Measurements from ENCODE around the gene SCAMP4. TPM values are rescaled to one million over a fixed set of nuclear protein-coding genes. Genes with fewer than 3 reads are reported as not detected.

SCAMP4 gene
- total RNA-seq, 3 donors from 2014 or later = 57.2 to 61.3 (median 59.8) TPM

GRCh38 chr19:1862068-1862423 is 43.2 kb upstream of the SCAMP4 start:
- peak overlapping the region; percentile 39 for H3K4me3 ChIP-seq
- TF ChIP-seq CTCF (IDR thresholded peaks at IDR 0.05) = no peak
- no peaks in the 10 kb centered on the region for H3K36me3 ChIP-seq (ENCODE audit: low read depth)
- DNase-seq (peak in 1 of 3 donors; percentile 75), ATAC-seq (no peak)
- no peaks in the 10 kb centered on the region for H3K9me3 ChIP-seq
- intact Hi-C loops (cut with DNase I, micrococcal nuclease) = no loop called here
- H3K4me1 ChIP-seq (ENCODE audit: low read depth) = peaks cover 46% of the 10 kb centered on the region

DNA sequence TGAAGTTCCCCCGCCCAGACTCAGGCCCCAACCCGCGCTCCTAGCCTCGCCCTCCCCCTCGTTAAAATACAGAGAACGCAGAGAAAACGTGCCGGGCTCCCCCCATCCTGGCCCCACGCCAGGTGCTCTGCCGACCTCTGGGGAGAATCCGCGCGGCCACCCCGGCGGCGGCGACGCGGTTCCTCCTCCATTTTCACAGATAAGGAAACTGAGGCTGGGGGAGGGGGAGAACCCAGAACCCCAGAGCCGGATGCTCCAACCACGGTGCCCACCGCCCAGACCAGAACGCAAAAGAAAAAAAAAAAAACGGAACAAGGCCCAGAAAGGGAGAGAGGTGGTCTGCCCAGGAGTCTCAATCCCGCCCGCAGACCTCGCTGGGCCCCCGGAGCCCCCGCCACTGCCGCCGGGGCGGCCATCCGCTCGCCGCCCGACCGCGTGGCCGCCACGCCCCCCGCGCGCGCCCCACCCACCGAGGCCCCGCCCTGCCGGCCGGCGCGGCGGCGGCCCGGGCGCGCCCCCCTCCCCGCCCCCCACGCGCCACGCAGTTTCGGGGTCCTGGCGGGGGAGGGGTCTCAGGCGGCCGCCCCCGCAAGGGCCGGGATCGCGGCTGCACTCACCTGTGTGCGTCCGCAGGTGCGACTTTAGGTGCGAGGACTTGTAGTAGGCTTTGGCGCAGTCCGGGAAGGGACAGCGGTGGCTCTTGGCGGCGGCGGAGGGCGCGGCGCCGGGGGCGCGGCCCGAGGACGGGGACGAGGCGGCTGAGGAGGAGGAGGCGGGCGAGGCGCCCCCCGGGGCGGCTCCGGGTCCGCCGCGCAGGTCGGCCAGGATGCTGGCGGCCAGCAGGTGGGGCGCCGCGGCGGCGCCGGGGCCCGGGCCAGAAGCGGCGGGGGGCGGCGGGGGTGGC is 42.5 kb upstream of the SCAMP4 start:
- intact Hi-C loops (cut with DNase I, micrococcal nuclease) = no loop called here

DNA sequence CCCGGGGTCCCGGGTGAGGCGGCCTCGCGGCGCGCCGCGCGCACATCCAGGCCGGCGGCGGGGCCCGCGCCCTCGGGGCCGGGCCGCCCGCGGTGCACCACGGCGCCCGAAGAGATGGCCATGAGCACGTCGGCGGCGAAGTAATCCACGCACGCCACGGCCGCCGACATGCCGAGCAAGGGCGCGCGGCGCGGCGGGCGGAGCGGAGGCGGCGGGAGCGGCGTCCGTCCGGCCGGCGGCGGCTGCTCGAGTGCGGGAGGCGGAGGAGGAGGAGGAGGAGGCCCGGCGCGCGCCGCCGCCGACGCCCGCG is 41.9 kb upstream of the SCAMP4 start, which contains the start of gene KLF16:
KLF16 (minus strand) TSS at position 252 of the 310 bp plus-strand sequence; CDS start at position 170, 82 bp downstream.
- H3K36me3 ChIP-seq (ENCODE audit: low read depth) = no peaks in the 10 kb centered on the region
- peaks cover 39% of the 10 kb centered on the region for H3K4me1 ChIP-seq (ENCODE audit: low read depth)
- no peak for TF ChIP-seq CTCF (IDR thresholded peaks at IDR 0.05)
- ATAC-seq (no peak), DNase-seq (no peak)
- H3K9me3 ChIP-seq = no peaks in the 10 kb centered on the region
- H3K4me3 ChIP-seq = peak within 1 kb of the TSS; percentile 39
- intact Hi-C loops (cut with DNase I, micrococcal nuclease) = no loop called here

More for the DNA sequence above, 42.5 kb upstream of the SCAMP4 start:
- H3K4me1 ChIP-seq (ENCODE audit: low read depth) = peaks cover 45% of the 10 kb centered on the region
- no peak for TF ChIP-seq CTCF (IDR thresholded peaks at IDR 0.05)
- H3K4me3 ChIP-seq = peak overlapping the region; percentile 39
- no peaks in the 10 kb centered on the region for H3K9me3 ChIP-seq
- H3K36me3 ChIP-seq (ENCODE audit: low read depth) = no peaks in the 10 kb centered on the region
- peak; percentile 71 to 81 (median 76) for DNase-seq
- ATAC-seq = peak; percentile 4

- intact Hi-C loops (cut with DNase I, micrococcal nuclease) = no loop called here
- no peak for TF ChIP-seq CTCF (IDR thresholded peaks at IDR 0.05)
- peak; percentile 93 to 95 (median 94) for DNase-seq
- H3K9me3 ChIP-seq = no peaks in the 10 kb centered on the region
- ATAC-seq = peak; percentile 80
- peaks cover 33% of the 10 kb centered on the region for H3K4me1 ChIP-seq (ENCODE audit: low read depth)
- H3K4me3 ChIP-seq = peak overlapping the region; percentile 30
- H3K36me3 ChIP-seq (ENCODE audit: low read depth) = no peaks in the 10 kb centered on the region
Observed at GRCh38 chr19:1863638-1864479, 41.3 kb upstream of the SCAMP4 start.

- intact Hi-C loops (cut with DNase I, micrococcal nuclease) = no loop called here
- H3K4me1 ChIP-seq (ENCODE audit: low read depth) = peaks cover 25% of the 10 kb centered on the region
- peak; percentile 79 to 86 (median 85) for DNase-seq
- H3K36me3 ChIP-seq (ENCODE audit: low read depth) = no peaks in the 10 kb centered on the region
- peak overlapping the region; percentile 30 for H3K4me3 ChIP-seq
- peak; percentile 89 for TF ChIP-seq CTCF (IDR thresholded peaks at IDR 0.05)
- no peaks in the 10 kb centered on the region for H3K9me3 ChIP-seq
- ATAC-seq = peak; percentile 49
Observed at GRCh38 chr19:1864480-1865171, 40.6 kb upstream of the SCAMP4 start.

Measured in mucosa of descending colon (tissue), 3 donors.